Calu3 (cell line): ENCODE data around the gene ZCCHC4. TPM values are rescaled to one million over a fixed set of nuclear protein-coding genes. Genes with fewer than 3 reads are reported as not detected.

ENCODE experiments used
- BruUV-seq: library from RNA; stranded (reverse); fragments of 400-500 nt; replicated peaks from 2 replicates; lab custom pipeline; 2021; lab: Mats Ljungman, UMichigan
- CTCF ChIA-PET: fragments of 300-600 bp; sonication (Branson Sonifier 250); formaldehyde crosslinking; loops from one replicate; lab custom pipeline; 2022; ENCODE audit warnings: antibody characterized with exemption; lab: Charles Lee
- DNase-seq: peaks from one replicate; pipeline ENCODE4 v3.0.0; 2022
- H3K27ac Mint-ChIP-seq: one replicate; pipeline ENCODE4 v1.8.0; 2022; ENCODE audit warnings: mixed read lengths; ENCODE audit not compliant: unreplicated experiment
- H3K27me3 Mint-ChIP-seq: one replicate; pipeline ENCODE4 v1.8.0; 2022; ENCODE audit warnings: mixed read lengths; ENCODE audit not compliant: unreplicated experiment
- H3K36me3 Mint-ChIP-seq: one replicate; pipeline ENCODE4 v1.8.0; 2022; ENCODE audit warnings: mild to moderate bottlenecking, moderate library complexity, mixed read lengths; ENCODE audit not compliant: insufficient read depth, unreplicated experiment
- H3K4me1 Mint-ChIP-seq: one replicate; pipeline ENCODE4 v1.8.0; 2022; ENCODE audit warnings: mild to moderate bottlenecking, low read depth, mixed read lengths; ENCODE audit not compliant: unreplicated experiment
- H3K4me3 Mint-ChIP-seq: one replicate; pipeline ENCODE4 v1.8.0; 2022; ENCODE audit warnings: mild to moderate bottlenecking, low read depth, moderate library complexity, mixed read lengths; ENCODE audit not compliant: unreplicated experiment
- H3K9me3 Mint-ChIP-seq: one replicate; pipeline ENCODE4 v1.8.0; 2022; ENCODE audit warnings: low read depth, mixed read lengths; ENCODE audit not compliant: unreplicated experiment
- CTCF ChIP-seq: fragments of 200-600 bp; IDR thresholded peaks from one replicate; pipeline ENCODE4 v1.8.0; 2022; ENCODE audit warnings: antibody characterized with exemption; ENCODE audit not compliant: unreplicated experiment
- intact Hi-C: fragments of 100-400 bp; cut with micrococcal nuclease; formaldehyde crosslinking; loops from one replicate; pipeline ENCODE4 v1.10.0; 2022; ENCODE audit not compliant: unreplicated experiment
- total RNA-seq: library from RNA; stranded (reverse); gene quantifications from 2 replicates; pipeline ENCODE4 v1.2.3, GENCODE V29; 2022

ZCCHC4 gene
- total RNA-seq, 1 experiment from 2014 or later, result 10.1 TPM

DNA sequence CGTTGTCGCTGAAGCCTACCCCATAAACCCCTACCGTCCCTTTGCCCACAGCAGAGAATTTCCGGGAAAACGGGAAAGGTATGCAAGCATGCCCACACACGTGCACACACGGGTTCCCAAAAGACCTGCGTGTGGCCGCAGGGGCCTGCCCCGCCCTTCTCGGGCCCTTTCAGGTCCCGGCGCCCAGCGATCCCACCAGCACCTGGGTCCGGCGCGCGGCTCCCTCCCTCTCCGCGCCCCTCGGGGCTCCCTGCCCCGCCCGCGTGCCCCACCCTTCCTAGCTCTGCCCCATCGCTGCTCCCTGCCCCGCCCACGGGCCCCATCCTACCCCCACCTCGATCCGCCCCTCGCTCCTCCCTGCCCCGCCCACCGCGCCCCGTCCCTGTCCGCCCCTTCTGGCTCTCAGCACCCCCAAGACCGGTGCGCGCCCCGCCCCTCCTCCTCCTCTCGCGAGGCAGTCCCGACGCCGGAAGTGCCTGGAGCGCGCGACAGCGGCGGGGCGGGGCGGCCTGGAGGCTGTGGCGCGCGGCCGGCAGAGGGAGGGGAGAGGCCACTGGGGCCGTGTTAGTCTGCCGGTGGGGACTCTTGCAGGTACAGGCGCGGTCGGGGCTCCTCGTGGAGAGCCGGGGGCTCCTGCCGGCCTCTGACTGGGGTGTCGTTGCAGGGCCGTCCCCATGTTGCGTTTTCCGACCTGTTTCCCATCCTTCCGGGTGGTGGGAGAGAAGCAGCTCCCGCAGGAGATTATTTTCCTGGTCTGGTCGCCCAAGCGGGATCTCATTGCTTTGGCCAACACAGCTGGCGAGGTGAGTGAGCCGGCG lies 64.4 kb downstream of the ZCCHC4 start, which contains the start of gene ANAPC4:
Gene ANAPC4 (plus strand): TSS at position 510 of the 818 bp plus-strand sequence. CDS start 165 bp downstream, at position 675.
- H3K4me3 Mint-ChIP-seq, result no peak within 1 kb of the TSS
- intact Hi-C loops, result no loop called here
- TF ChIP-seq CTCF, result no peak
- no TSS peak for BruUV-seq
- peak; percentile 95 for DNase-seq
- H3K36me3 Mint-ChIP-seq, result peaks cover 28% of the 10 kb centered on the region
- CTCF ChIA-PET, result interaction anchor here (0.7 to 1.0 kb wide), 2 partner anchors 19 to 877 kb away, joined by 3 to 6 read pairs; no protein-coding TSS in a partner anchor
- peak within 1 kb of the TSS; percentile 77 for H3K27ac Mint-ChIP-seq
- no peaks in the 10 kb centered on the region for H3K27me3 Mint-ChIP-seq
- H3K9me3 Mint-ChIP-seq, result no peaks in the 10 kb centered on the region
- peaks cover 18% of the 10 kb centered on the region for H3K4me1 Mint-ChIP-seq

DNA sequence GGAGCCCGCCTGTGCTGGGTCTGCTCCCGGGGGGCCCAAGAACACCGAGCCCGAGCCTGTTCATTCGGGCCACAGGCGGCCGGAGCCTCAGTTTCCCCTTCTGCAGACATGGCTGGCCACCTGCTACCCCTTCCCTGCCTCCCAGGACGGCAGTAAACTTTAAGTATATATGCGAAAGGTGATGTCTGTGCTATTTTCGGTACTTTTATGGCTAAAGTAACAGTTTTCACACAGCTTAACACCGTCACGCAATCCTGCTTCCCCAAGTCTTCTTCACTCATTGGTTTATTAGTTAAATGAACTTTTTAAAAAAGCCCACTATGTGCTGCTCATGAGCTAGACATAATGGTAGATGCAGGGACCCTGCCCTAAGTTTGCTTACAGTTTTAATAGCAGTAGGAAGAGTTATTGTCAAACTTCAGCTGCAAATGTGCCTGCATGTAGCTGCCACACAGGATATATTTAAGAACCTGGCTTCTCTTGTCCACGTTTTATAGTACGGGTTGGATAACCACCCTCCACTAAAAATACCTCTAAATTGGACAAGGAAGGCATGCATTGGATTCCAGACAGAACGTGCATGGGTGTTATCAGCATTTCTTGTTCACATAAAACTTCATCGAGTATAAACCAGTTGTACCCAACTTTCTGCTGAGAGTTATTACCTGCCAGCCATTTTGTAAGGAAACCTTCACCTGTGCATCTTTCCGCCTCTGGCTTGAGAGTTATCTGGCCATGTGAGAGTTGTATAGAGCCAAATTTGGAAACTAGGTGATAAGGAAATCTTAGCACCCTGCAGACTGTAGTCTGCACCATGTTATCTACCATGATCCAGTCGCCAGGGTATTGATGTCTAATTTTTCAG lies 65.2 kb downstream of the ZCCHC4 start:
- Mint-ChIP-seq H3K36me3 (peaks cover 24% of the 10 kb centered on the region), H3K4me3 (no peak overlapping the region), H3K4me1 (peaks cover 9% of the 10 kb centered on the region), H3K27me3 (no peaks in the 10 kb centered on the region), H3K27ac (peak overlapping the region; percentile 77), H3K9me3 (no peaks in the 10 kb centered on the region)
- CTCF ChIA-PET, result no interaction called here
- BruUV-seq, result TSS peak; percentile 63
- DNase-seq, result no peak
- intact Hi-C loops, result no loop called here
- TF ChIP-seq CTCF, result no peak

DNA sequence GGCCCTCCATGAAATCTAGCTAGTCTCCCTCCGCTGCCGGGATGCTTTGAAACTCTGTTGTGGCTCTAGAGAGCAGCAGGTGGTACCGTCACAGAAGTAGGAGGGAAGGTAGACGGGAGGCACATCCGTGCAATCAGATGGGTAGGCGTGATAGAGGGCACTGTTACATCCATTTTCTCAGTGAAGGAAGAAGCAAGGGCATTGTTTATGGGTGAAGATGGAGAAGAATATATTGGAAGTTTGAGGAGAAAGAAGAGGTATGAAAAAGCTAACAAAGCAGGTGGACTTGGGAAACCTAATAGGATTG lies 65.8 kb downstream of the ZCCHC4 start:
- Mint-ChIP-seq H3K9me3 (no peaks in the 10 kb centered on the region), H3K27me3 (no peaks in the 10 kb centered on the region), H3K36me3 (peaks cover 23% of the 10 kb centered on the region), H3K4me1 (peaks cover 3% of the 10 kb centered on the region), H3K27ac (no peak overlapping the region), H3K4me3 (no peak overlapping the region)
- TF ChIP-seq CTCF, result no peak
- no TSS peak for BruUV-seq
- DNase-seq, result no peak
- CTCF ChIA-PET, result no interaction called here
- intact Hi-C loops, result no loop called here

- H3K4me3 Mint-ChIP-seq, result no peak overlapping the region
- H3K27ac Mint-ChIP-seq, result no peak overlapping the region
- no peaks in the 10 kb centered on the region for H3K9me3 Mint-ChIP-seq
- DNase-seq, result no peak
- H3K4me1 Mint-ChIP-seq, result no peaks in the 10 kb centered on the region
- CTCF ChIA-PET, result no interaction called here
- BruUV-seq, result no TSS peak
- intact Hi-C loops, result no loop called here
- no peak for TF ChIP-seq CTCF
- peaks cover 28% of the 10 kb centered on the region for H3K36me3 Mint-ChIP-seq
- H3K27me3 Mint-ChIP-seq, result no peaks in the 10 kb centered on the region
These were observed 67.0 kb downstream of the ZCCHC4 start for GRCh38 chr4:25379591-25379990.
